Keratinocyte (primary cell): ENCODE data around the gene FBXO45.

Source experiments
- EZH2 ChIP-seq: IDR thresholded peaks from one replicate; pipeline ENCODE4 v1.6.1; 2012; ENCODE audit warnings: inconsistent platforms, mild to moderate bottlenecking, low read length, moderate library complexity
- TF ChIP-seq, protein P1 (sequence below), 3 experiments: IDR thresholded peaks in 1 of 3; conservative IDR thresholded peaks in 1 of 3; optimal IDR thresholded peaks in 1 of 3; 2 replicates in 2 of 3; 3 replicates in 1 of 3; pipeline versions ENCODE3 to v1.5.1; 2011; ENCODE audit warnings: low read length in 3 of 3, mild to moderate bottlenecking in 3 of 3, moderate library complexity in 2 of 3, control low read depth in 1 of 3, inconsistent platforms in 1 of 3; ENCODE audit not compliant: insufficient read depth in 2 of 3; ENCODE audit errors: extremely low read depth in 1 of 3

DNA sequence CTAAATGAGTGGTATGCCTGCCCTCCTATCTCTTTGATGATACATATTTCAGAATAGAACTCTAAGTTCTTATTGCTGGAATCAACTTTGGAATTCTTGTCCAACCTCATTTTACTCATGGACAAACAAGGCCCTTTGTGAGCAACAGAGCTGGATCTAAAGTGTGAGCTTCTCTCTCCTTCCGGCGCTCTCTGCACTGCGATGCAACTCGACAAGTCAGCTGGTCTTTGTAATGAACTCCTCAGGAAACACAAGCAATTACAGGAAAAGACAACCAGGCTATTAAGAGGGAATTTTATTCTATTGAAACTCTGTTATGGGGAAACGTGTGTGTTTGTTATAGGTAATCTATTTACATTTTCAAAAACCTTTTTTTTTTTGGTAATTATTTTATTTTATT is 50.8 kb downstream of the FBXO45 start:
- TF ChIP-seq, protein P1, sequence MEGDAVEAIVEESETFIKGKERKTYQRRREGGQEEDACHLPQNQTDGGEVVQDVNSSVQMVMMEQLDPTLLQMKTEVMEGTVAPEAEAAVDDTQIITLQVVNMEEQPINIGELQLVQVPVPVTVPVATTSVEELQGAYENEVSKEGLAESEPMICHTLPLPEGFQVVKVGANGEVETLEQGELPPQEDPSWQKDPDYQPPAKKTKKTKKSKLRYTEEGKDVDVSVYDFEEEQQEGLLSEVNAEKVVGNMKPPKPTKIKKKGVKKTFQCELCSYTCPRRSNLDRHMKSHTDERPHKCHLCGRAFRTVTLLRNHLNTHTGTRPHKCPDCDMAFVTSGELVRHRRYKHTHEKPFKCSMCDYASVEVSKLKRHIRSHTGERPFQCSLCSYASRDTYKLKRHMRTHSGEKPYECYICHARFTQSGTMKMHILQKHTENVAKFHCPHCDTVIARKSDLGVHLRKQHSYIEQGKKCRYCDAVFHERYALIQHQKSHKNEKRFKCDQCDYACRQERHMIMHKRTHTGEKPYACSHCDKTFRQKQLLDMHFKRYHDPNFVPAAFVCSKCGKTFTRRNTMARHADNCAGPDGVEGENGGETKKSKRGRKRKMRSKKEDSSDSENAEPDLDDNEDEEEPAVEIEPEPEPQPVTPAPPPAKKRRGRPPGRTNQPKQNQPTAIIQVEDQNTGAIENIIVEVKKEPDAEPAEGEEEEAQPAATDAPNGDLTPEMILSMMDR (optimal IDR thresholded peaks at IDR 0.05 in 1 of 3, IDR thresholded peaks at IDR 0.05 in 1 of 3, conservative IDR thresholded peaks at IDR 0.05 in 1 of 3; ENCODE audit: extremely low read depth in 1 of 3, insufficient read depth in 2 of 3, low read length in 3 of 3) = no peak
- TF ChIP-seq EZH2 = no peak
